ENCODE data around the gene CRISP1. TPM values are rescaled to one million over a fixed set of nuclear protein-coding genes. Genes with fewer than 3 reads are reported as not detected.

The CRISP1 gene
- not detected for total RNA-seq
- polyA plus RNA-seq: not detected
- long read RNA-seq, donor 1: 0 reads
- long read RNA-seq, donor 2: 0 reads
- long read RNA-seq, donor 3: 0 reads

- no peak within 1 kb of the TSS for H3K27ac ChIP-seq
- intact Hi-C loops (cut with DNase I): no loop called here
- no peaks in the 10 kb centered on the region for H3K27me3 ChIP-seq
- H3K9me3 ChIP-seq: no peaks in the 10 kb centered on the region
- H3K4me3 ChIP-seq: no peak within 1 kb of the TSS
- no peaks in the 10 kb centered on the region for H3K36me3 ChIP-seq
- WGBS, 3 donors: 82 to 97% (median 86%) methylated on average over 1 of the region's 1 CpG
- H3K4me1 ChIP-seq (ENCODE audit: insufficient read depth): no peaks in the 10 kb centered on the region
- DNase-seq: no peak
- no peak for TF ChIP-seq POLR2A (IDR thresholded peaks at IDR 0.05)
- TF ChIP-seq EP300 (IDR thresholded peaks at IDR 0.05): no peak
- no peak for TF ChIP-seq CTCF (IDR thresholded peaks at IDR 0.05)
Measured at GRCh38 chr6:49866485-49866943, at the start of gene CRISP1. Gene CRISP1, minus strand, starts transcription at chr6:49866535. Its CDS starts 9,135 bp downstream, at chr6:49857400.

GRCh38 chr6:49915035-49915434, 48.7 kb upstream of the CRISP1 start:
- intact Hi-C loops (cut with DNase I): no loop called here
- DNase-seq: no peak
- Histone ChIP-seq H3K4me3 (no peak overlapping the region), H3K4me1 (ENCODE audit: insufficient read depth) (no peaks in the 10 kb centered on the region), H3K27ac (no peak overlapping the region), H3K27me3 (no peaks in the 10 kb centered on the region), H3K36me3 (no peaks in the 10 kb centered on the region), H3K9me3 (no peaks in the 10 kb centered on the region)
- no peak for TF ChIP-seq POLR2A (IDR thresholded peaks at IDR 0.05)
- no peak for TF ChIP-seq EP300 (IDR thresholded peaks at IDR 0.05)
- no peak for TF ChIP-seq CTCF (IDR thresholded peaks at IDR 0.05)
- 38 to 51% (median 45%) methylated on average over 3 of the region's 3 CpGs for WGBS, 3 donors

- Histone ChIP-seq H3K4me3 (no peak overlapping the region), H3K4me1 (ENCODE audit: insufficient read depth) (no peaks in the 10 kb centered on the region), H3K36me3 (no peaks in the 10 kb centered on the region), H3K27ac (no peak overlapping the region), H3K9me3 (no peaks in the 10 kb centered on the region), H3K27me3 (no peaks in the 10 kb centered on the region)
- 66 to 80% (median 69%) methylated on average over 6 of the region's 6 CpGs for WGBS, 3 donors
- no peak for DNase-seq
- TF ChIP-seq POLR2A (IDR thresholded peaks at IDR 0.05): no peak
- TF ChIP-seq EP300 (IDR thresholded peaks at IDR 0.05): no peak
- TF ChIP-seq CTCF (IDR thresholded peaks at IDR 0.05): no peak
- intact Hi-C loops (cut with DNase I): no loop called here
Measured at GRCh38 chr6:49913636-49914375, 47.5 kb upstream of the CRISP1 start.

- no peak for DNase-seq
- intact Hi-C loops (cut with DNase I): no loop called here
- Histone ChIP-seq H3K36me3 (no peaks in the 10 kb centered on the region), H3K27me3 (no peaks in the 10 kb centered on the region), H3K27ac (no peak overlapping the region), H3K9me3 (no peaks in the 10 kb centered on the region), H3K4me1 (ENCODE audit: insufficient read depth) (no peaks in the 10 kb centered on the region), H3K4me3 (no peak overlapping the region)
- WGBS, 3 donors: 76 to 91% (median 81%) methylated on average over 1 of the region's 1 CpG
- TF ChIP-seq POLR2A (IDR thresholded peaks at IDR 0.05) (no peak), EP300 (IDR thresholded peaks at IDR 0.05) (no peak), CTCF (IDR thresholded peaks at IDR 0.05) (no peak)
Measured at GRCh38 chr6:49912196-49912595, 45.9 kb upstream of the CRISP1 start.
